ENCODE data around the gene TASP1. TPM values are rescaled to one million over a fixed set of nuclear protein-coding genes. Genes with fewer than 3 reads are reported as not detected.
A peak's percentile ranks its signal among the peaks of the same experiment; 100 is the strongest.

The TASP1 gene
- total RNA-seq, 1 experiment from 2014 or later: 9.0 TPM

DNA sequence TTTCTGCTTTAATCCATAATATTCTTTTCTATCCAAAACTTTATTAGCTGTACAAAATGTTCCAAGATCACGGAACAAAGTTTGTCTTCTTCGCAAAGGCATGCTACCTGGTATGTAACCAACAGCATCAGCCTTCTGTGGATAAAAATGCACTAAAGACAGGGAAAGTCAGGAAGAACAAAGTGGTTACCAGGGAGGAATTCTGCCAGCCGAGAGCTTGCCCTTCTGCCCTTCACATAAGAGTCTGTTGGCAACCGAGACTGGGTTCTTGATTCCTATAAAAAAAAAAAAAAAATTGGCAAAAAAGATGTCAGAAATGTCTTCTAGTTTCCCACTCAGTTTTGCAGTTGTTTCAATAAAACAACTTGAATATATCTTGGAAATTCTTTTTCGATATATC is 58.0 kb downstream of the TASP1 start:
- no peak for DNase-seq (ENCODE audit: extremely low read depth, low read depth)

- DNase-seq (ENCODE audit: extremely low read depth, low read depth): no peak
Observed at GRCh38 chr20:13574071-13574470, 64.7 kb downstream of the TASP1 start.

GRCh38 chr20:13571662-13572061 is 67.1 kb downstream of the TASP1 start:
- no peak for DNase-seq (ENCODE audit: extremely low read depth, low read depth)

DNA sequence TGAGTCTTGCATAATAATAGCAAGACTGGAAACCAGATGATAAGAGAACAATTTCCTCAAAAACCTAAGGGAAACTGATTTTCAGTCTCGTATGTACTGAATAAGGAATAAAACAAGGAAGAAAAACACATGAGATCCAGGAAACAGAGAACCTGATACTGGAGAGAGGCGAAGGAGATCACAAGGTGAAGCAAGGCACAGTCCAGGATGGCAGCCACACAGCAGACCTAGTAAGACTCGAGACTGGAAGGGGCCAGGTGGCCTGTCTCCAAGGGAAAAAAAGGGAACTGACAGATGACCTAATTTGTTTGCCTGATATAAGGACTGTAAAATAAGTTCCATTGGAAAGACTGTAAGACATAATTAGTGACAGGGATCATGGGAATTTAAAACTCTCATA is 71.1 kb downstream of the TASP1 start:
- no peak for DNase-seq (ENCODE audit: extremely low read depth, low read depth)

- no peak for DNase-seq (ENCODE audit: extremely low read depth, low read depth)
Observed at GRCh38 chr20:13563854-13564253, 74.9 kb downstream of the TASP1 start.

DNA sequence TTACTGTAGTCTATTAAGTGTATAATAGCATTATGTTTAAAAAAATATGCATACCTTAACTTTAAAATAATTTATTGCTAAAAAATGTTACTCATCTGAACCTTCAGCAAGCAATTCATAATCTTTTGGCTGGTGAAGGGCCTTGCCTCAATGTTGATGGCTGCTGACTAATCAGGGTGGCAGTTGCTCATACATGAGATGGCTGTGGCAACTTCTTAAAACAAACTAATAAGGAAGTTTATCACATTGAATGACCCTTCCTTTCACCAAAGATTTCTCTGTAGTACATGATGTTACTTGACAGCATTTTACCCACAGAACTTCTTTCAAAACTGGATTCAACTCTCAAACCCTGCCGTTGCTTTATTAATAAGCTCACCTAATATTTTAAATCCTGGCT is 84.0 kb downstream of the TASP1 start:
- no peak for DNase-seq (ENCODE audit: extremely low read depth, low read depth)

GRCh38 chr20:13554076-13554475 is 84.7 kb downstream of the TASP1 start:
- DNase-seq (ENCODE audit: extremely low read depth, low read depth): no peak

- no peak for DNase-seq (ENCODE audit: extremely low read depth, low read depth)
Observed at GRCh38 chr20:13552061-13552460, 86.7 kb downstream of the TASP1 start.

DNA sequence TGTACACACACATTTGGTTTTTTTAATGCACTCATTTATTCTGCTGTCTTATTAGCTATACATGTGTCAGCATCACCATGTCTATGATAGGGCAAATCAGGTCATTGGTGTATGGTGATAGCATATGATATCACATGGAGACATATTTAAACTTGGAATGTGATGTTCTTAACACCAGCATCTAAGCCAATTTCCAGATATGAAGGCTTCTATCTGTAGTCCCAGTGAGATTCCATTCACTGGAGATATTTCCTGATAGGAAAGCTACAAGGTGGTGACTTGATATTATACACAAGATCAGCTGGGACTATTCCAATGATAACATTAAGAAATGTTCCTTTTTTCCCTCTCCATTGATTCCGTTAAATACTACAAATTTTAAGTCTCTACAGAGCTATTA is 89.3 kb downstream of the TASP1 start:
- no peak for DNase-seq (ENCODE audit: extremely low read depth, low read depth)

- DNase-seq (ENCODE audit: extremely low read depth, low read depth): peak; percentile 69
Observed at GRCh38 chr20:13546497-13547131, 92.1 kb downstream of the TASP1 start.

GRCh38 chr20:13545790-13546189 is 92.9 kb downstream of the TASP1 start:
- no peak for DNase-seq (ENCODE audit: extremely low read depth, low read depth)

DNA sequence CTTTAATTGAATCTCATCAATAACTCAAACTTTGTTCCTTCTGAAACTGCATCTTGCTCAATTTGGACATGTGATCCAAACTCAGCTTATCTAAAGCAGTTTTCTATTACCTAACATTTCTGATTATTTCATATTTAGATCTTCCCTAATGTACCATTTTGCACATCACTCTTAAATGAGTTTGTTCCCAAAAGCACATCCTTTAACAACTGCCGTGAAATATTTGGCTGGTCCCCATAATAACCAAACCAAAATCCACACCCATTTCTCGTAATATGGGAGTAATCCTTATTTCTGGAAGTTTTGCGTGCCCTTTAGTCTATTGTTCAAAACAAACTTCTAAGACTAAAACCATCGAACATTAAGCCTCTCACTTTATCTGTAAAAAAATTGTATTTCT is 94.9 kb downstream of the TASP1 start:
- no peak for DNase-seq (ENCODE audit: extremely low read depth, low read depth)

DNA sequence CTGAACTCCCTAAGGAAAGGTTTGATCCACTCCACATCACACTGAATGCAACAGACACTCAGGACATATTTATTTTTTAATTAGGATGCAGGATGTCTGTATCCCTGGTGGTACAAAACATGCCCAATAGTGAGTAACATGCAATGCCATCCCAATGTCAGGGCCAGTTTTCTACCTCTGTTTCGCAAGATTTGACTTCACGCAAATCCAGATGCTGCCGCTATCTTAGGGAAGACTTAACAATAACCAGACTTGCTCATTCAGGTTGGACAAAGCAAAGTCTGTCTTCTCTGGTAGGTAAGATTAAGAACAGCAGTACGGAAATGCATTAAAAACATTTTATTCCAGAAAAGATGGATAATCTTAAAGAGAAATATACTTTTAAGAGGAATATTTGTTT is 103.1 kb downstream of the TASP1 start:
- DNase-seq (ENCODE audit: extremely low read depth, low read depth): no peak

- no peak for DNase-seq (ENCODE audit: extremely low read depth, low read depth)
Observed at GRCh38 chr20:13533946-13534345, 104.8 kb downstream of the TASP1 start.

- DNase-seq (ENCODE audit: extremely low read depth, low read depth): no peak
Observed at GRCh38 chr20:13530146-13530545, 108.6 kb downstream of the TASP1 start.

DNA sequence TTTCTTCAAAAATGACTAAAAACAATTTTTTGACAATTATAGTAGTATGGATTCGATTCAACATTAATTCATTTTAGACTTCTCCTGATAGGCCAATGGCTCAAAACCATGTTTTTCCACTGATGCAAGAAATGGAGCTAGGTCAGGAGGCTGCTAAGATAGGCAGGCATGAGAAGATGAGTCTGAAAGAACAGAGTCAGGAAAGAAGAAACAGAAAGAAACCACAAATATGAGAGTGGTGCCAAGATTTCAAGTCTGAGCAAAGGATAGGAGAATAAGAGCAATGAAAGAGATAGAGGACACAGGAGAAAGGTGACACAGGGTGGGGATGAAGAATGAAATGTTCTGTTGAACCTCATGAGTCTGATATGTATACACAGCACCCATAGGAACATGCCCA is 112.2 kb downstream of the TASP1 start:
- DNase-seq (ENCODE audit: extremely low read depth, low read depth): no peak

DNA sequence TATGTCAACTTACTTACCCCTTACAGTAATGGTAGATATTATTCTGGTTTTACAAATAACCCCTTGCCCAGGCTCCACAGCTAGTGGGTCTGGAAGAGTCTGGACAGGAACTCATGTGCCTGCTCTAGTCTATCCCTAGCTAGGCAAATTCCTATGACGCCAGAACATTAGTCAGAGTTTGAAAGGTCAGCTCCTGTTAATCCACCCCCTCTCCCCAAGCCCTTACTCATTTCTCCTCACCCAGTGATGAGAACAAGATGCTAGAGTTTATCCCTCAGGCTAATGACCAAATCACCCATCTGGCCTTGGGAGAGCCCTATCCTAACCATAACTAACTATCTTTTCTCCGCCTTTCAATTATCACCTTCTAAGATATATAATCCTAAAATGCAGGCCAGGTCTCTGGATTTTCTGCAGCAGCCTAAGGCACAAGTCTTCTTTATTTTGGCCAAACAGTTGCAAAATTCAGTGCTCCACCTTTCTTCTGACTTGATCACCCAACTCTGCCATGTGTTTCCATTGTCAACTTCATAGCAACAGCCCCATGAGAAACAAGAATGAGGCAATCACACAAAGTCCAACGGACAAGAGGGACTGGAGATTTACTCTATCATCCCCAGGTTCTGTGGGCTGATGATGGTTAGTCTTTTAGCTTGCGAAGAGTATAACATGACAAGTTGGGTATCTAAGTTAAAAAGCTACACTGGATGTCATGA is 113.3 kb downstream of the TASP1 start:
- peak; percentile 42 for DNase-seq (ENCODE audit: extremely low read depth, low read depth)

GRCh38 chr20:13524339-13524738 is 114.4 kb downstream of the TASP1 start:
- no peak for DNase-seq (ENCODE audit: extremely low read depth, low read depth)

DNA sequence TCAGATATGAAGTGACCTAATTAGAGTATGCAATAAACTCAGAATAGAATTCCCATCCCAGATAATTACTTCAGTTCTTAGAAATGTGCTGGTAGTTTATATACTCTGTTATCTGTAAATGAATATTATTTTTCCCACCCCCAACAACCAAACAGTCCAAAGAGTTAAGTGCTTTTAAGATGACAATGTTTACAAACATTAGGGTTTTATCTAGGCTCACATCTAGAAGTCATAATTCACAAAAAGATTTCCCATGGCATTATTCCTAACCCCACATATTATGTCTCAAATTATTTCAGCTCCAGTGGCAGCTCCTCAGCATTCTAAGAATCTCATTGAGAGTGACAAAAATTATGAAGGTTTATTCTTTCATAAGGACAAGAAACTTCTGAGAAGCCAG is 120.9 kb downstream of the TASP1 start:
- DNase-seq (ENCODE audit: extremely low read depth, low read depth): no peak

- no peak for DNase-seq (ENCODE audit: extremely low read depth, low read depth)
Observed at GRCh38 chr20:13515796-13516558, 122.8 kb downstream of the TASP1 start.

GRCh38 chr20:13515291-13515690 is 123.4 kb downstream of the TASP1 start:
- no peak for DNase-seq (ENCODE audit: extremely low read depth, low read depth)
